WTC11 (cell line): ENCODE results near the gene RNF31. TPM values are rescaled to one million over a fixed set of nuclear protein-coding genes. Genes with fewer than 3 reads are reported as not detected.

Experiments
- ATAC-seq: fragments of 200-7000 bp; cut with Tn5 transposase; 2 replicates; pipeline ENCODE4 v1.10.0; 2021; ENCODE audit warnings: mild to moderate bottlenecking, moderate library complexity
- CTCF ChIA-PET: fragments of 300-600 bp; sonication (Branson Sonifier 250); formaldehyde crosslinking; loops from one replicate; lab custom pipeline; 2021; ENCODE audit warnings: antibody characterized with exemption; lab: Charles Lee
- POLR2A ChIA-PET: fragments of 350-600 bp; sonication (Branson Sonifier 250); formaldehyde crosslinking; loops from one replicate; lab custom pipeline; 2021; ENCODE audit warnings: antibody characterized with exemption; lab: Charles Lee
- DNase-seq: peaks from one replicate; pipeline ENCODE4 v3.0.0; 2021; ENCODE audit warnings: low spot score
- H3K27ac Mint-ChIP-seq: 2 replicates; pipeline ENCODE4 v1.8.0; 2021; ENCODE audit warnings: mixed read lengths
- H3K27me3 Mint-ChIP-seq: 2 replicates; pipeline ENCODE4 v1.8.0; 2021; ENCODE audit warnings: low read depth, mild to moderate bottlenecking, moderate library complexity, mixed read lengths
- H3K36me3 Mint-ChIP-seq: 2 replicates; pipeline ENCODE4 v1.8.0; 2021; ENCODE audit warnings: mixed read lengths
- H3K4me1 Mint-ChIP-seq: 2 replicates; pipeline ENCODE4 v1.8.0; 2022; ENCODE audit warnings: mixed read lengths
- H3K4me3 Mint-ChIP-seq: 2 replicates; pipeline ENCODE4 v1.8.0; 2021; ENCODE audit warnings: mild to moderate bottlenecking, moderate library complexity, mixed read lengths
- H3K9me3 Mint-ChIP-seq: 2 replicates; pipeline ENCODE4 v1.8.0; 2021; ENCODE audit warnings: mixed read lengths
- AFF4 ChIP-seq: sonication (generic); formaldehyde crosslinking; IDR thresholded peaks from 2 replicates; pipeline ENCODE4 v1.8.1; 2023; ENCODE audit warnings: mild to moderate bottlenecking, missing genetic modification reagents, borderline replicate concordance
- ESRRA ChIP-seq: sonication (generic); formaldehyde crosslinking; IDR thresholded peaks from 2 replicates; pipeline ENCODE4 v1.8.1; 2022; ENCODE audit warnings: mild to moderate bottlenecking, missing genetic modification reagents, borderline replicate concordance
- JUN ChIP-seq: sonication (generic); formaldehyde crosslinking; IDR thresholded peaks from 2 replicates; pipeline ENCODE4 v1.8.0; 2023; ENCODE audit warnings: mild to moderate bottlenecking, missing genetic modification reagents
- MXD4 ChIP-seq: fragments of 250-450 bp; sonication (Bioruptor Pico); IDR thresholded peaks from 2 replicates; pipeline ENCODE4 v1.8.0; 2021; ENCODE audit warnings: mild to moderate bottlenecking, moderate library complexity, borderline replicate concordance
- RORB ChIP-seq: fragments of 250-450 bp; sonication (Bioruptor Pico); IDR thresholded peaks from 2 replicates; pipeline ENCODE4 v1.9.0; 2021; ENCODE audit warnings: mild to moderate bottlenecking
- SOX15 ChIP-seq: fragments of 250-450 bp; sonication (Bioruptor Pico); IDR thresholded peaks from 2 replicates; pipeline ENCODE4 v1.9.0; 2021; ENCODE audit warnings: mild to moderate bottlenecking
- TEAD1 ChIP-seq: sonication (generic); formaldehyde crosslinking; IDR thresholded peaks from 2 replicates; pipeline ENCODE4 v1.8.0; 2022; ENCODE audit warnings: mild to moderate bottlenecking, missing genetic modification reagents
- ZNF121 ChIP-seq: sonication (generic); formaldehyde crosslinking; IDR thresholded peaks from 2 replicates; pipeline ENCODE4 v1.8.0; 2023; ENCODE audit warnings: missing genetic modification reagents
- ZNF232 ChIP-seq: sonication (generic); formaldehyde crosslinking; IDR thresholded peaks from 2 replicates; pipeline ENCODE4 v1.8.0; 2022; ENCODE audit warnings: mild to moderate bottlenecking, missing genetic modification reagents
- ZNF425 ChIP-seq: fragments of 250-450 bp; sonication (Bioruptor Pico); conservative IDR thresholded peaks from 2 replicates; pipeline ENCODE4 v1.9.0; 2021; ENCODE audit warnings: mild to moderate bottlenecking
- total RNA-seq: library from RNA; stranded (reverse); gene quantifications from 3 replicates; pipeline ENCODE4 v1.2.3, GENCODE V29; 2021
- TF ChIP-seq, protein P1 (sequence below): fragments of 250-450 bp; sonication (Bioruptor Pico); IDR thresholded peaks from 2 replicates; pipeline ENCODE4 v1.9.0; 2021; ENCODE audit warnings: mild to moderate bottlenecking, borderline replicate concordance
- TF ChIP-seq, protein P2 (sequence below): sonication (generic); formaldehyde crosslinking; IDR thresholded peaks from 2 replicates; pipeline ENCODE4 v1.8.1; 2022; ENCODE audit warnings: missing genetic modification reagents, borderline replicate concordance
- TF ChIP-seq, protein P3 (sequence below): sonication (generic); formaldehyde crosslinking; IDR thresholded peaks from 2 replicates; pipeline ENCODE4 v1.8.0; 2023; ENCODE audit warnings: missing genetic modification reagents, mild to moderate bottlenecking, borderline replicate concordance
- TF ChIP-seq, protein P4 (sequence below): sonication (generic); formaldehyde crosslinking; IDR thresholded peaks from 2 replicates; pipeline ENCODE4 v1.8.1; 2023; ENCODE audit warnings: mild to moderate bottlenecking, moderate library complexity, missing genetic modification reagents
- TF ChIP-seq, protein P5 (sequence below): sonication (generic); formaldehyde crosslinking; IDR thresholded peaks from 2 replicates; pipeline ENCODE4 v1.8.0; 2022; ENCODE audit warnings: mild to moderate bottlenecking, missing genetic modification reagents
- TF ChIP-seq, protein P6 (sequence below): sonication (generic); formaldehyde crosslinking; IDR thresholded peaks from 2 replicates; pipeline ENCODE4 v1.8.0; 2022; ENCODE audit warnings: mild to moderate bottlenecking, missing genetic modification reagents

Gene RNF31
- total RNA-seq, 1 experiment from 2014 or later = 86.2 TPM

DNA sequence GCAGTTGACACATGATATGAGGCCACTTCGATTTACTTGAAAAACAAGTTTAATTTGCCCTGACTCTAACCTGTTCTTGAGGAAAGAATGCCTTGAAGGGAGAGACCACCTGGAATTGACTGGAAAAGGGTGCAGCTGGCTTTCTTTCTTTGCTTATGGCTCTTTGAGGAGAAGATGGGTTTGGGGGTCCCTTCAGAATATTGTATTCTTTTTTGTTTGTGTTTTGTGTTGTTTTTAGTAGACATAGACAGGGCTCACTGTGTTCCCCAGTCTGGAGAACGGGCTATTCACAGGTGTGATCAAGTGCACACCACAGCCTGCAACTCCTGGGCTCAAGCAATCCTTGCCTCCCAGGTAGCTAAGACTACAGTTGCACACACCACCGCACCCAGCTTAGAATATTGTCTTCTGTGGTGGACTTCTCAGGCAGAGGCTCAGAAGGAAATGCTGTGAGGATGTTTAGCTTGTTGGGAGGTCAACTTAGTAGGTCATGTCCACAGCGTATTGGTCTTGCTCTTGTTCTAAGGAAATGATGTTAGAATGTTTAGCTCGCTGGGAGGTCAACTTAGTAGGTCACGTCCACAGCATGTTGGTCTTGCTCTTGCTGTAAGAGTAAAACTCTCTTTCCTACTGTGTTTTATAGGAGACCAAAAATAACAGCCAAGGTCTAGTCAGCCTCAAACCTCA lies 31.0 kb upstream of the RNF31 start:
- Mint-ChIP-seq H3K9me3 (no peaks in the 10 kb centered on the region), H3K4me1 (peaks cover 17% of the 10 kb centered on the region), H3K36me3 (peaks cover 40% of the 10 kb centered on the region), H3K27ac (no peak overlapping the region), H3K4me3 (peak overlapping the region; percentile 99), H3K27me3 (peaks cover 4% of the 10 kb centered on the region; the same call in 1 of the 2 replicates)
- ATAC-seq (no peak), DNase-seq (no peak)
- ChIA-PET CTCF (interaction anchor here (0.5 to 3.3 kb wide), 5 partner anchors 20 to 128 kb away, joined by 3 to 67 read pairs (median 26); partner anchors contain the start of genes EMC9, IRF9 and PSME1), POLR2A (interaction anchor here (0.7 to 3.3 kb wide), 5 partner anchors 13 to 79 kb away, joined by 3 to 44 read pairs (median 12); partner anchors contain the start of genes CARMIL3, PCK2, PSME2 and RNF31)
- TF ChIP-seq, protein P1, sequence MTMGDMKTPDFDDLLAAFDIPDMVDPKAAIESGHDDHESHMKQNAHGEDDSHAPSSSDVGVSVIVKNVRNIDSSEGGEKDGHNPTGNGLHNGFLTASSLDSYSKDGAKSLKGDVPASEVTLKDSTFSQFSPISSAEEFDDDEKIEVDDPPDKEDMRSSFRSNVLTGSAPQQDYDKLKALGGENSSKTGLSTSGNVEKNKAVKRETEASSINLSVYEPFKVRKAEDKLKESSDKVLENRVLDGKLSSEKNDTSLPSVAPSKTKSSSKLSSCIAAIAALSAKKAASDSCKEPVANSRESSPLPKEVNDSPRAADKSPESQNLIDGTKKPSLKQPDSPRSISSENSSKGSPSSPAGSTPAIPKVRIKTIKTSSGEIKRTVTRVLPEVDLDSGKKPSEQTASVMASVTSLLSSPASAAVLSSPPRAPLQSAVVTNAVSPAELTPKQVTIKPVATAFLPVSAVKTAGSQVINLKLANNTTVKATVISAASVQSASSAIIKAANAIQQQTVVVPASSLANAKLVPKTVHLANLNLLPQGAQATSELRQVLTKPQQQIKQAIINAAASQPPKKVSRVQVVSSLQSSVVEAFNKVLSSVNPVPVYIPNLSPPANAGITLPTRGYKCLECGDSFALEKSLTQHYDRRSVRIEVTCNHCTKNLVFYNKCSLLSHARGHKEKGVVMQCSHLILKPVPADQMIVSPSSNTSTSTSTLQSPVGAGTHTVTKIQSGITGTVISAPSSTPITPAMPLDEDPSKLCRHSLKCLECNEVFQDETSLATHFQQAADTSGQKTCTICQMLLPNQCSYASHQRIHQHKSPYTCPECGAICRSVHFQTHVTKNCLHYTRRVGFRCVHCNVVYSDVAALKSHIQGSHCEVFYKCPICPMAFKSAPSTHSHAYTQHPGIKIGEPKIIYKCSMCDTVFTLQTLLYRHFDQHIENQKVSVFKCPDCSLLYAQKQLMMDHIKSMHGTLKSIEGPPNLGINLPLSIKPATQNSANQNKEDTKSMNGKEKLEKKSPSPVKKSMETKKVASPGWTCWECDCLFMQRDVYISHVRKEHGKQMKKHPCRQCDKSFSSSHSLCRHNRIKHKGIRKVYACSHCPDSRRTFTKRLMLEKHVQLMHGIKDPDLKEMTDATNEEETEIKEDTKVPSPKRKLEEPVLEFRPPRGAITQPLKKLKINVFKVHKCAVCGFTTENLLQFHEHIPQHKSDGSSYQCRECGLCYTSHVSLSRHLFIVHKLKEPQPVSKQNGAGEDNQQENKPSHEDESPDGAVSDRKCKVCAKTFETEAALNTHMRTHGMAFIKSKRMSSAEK (CRISPR knock-in tag) = no peak
- TF ChIP-seq JUN (CRISPR knock-in tag) = no peak
- no peak for TF ChIP-seq SOX15 (CRISPR knock-in tag)
- TF ChIP-seq ZNF232 (CRISPR knock-in tag) = no peak
- no peak for TF ChIP-seq ZNF121 (CRISPR knock-in tag)
- TF ChIP-seq MXD4 = no peak
- TF ChIP-seq, protein P2, sequence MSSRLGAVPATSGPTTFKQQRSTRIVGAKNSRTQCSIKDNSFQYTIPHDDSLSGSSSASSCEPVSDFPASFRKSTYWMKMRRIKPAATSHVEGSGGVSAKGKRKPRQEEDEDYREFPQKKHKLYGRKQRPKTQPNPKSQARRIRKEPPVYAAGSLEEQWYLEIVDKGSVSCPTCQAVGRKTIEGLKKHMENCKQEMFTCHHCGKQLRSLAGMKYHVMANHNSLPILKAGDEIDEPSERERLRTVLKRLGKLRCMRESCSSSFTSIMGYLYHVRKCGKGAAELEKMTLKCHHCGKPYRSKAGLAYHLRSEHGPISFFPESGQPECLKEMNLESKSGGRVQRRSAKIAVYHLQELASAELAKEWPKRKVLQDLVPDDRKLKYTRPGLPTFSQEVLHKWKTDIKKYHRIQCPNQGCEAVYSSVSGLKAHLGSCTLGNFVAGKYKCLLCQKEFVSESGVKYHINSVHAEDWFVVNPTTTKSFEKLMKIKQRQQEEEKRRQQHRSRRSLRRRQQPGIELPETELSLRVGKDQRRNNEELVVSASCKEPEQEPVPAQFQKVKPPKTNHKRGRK (CRISPR knock-in tag) = no peak
- TF ChIP-seq, protein P3, sequence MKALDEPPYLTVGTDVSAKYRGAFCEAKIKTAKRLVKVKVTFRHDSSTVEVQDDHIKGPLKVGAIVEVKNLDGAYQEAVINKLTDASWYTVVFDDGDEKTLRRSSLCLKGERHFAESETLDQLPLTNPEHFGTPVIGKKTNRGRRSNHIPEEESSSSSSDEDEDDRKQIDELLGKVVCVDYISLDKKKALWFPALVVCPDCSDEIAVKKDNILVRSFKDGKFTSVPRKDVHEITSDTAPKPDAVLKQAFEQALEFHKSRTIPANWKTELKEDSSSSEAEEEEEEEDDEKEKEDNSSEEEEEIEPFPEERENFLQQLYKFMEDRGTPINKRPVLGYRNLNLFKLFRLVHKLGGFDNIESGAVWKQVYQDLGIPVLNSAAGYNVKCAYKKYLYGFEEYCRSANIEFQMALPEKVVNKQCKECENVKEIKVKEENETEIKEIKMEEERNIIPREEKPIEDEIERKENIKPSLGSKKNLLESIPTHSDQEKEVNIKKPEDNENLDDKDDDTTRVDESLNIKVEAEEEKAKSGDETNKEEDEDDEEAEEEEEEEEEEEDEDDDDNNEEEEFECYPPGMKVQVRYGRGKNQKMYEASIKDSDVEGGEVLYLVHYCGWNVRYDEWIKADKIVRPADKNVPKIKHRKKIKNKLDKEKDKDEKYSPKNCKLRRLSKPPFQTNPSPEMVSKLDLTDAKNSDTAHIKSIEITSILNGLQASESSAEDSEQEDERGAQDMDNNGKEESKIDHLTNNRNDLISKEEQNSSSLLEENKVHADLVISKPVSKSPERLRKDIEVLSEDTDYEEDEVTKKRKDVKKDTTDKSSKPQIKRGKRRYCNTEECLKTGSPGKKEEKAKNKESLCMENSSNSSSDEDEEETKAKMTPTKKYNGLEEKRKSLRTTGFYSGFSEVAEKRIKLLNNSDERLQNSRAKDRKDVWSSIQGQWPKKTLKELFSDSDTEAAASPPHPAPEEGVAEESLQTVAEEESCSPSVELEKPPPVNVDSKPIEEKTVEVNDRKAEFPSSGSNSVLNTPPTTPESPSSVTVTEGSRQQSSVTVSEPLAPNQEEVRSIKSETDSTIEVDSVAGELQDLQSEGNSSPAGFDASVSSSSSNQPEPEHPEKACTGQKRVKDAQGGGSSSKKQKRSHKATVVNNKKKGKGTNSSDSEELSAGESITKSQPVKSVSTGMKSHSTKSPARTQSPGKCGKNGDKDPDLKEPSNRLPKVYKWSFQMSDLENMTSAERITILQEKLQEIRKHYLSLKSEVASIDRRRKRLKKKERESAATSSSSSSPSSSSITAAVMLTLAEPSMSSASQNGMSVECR (CRISPR knock-in tag) = no peak
- TF ChIP-seq, protein P4, sequence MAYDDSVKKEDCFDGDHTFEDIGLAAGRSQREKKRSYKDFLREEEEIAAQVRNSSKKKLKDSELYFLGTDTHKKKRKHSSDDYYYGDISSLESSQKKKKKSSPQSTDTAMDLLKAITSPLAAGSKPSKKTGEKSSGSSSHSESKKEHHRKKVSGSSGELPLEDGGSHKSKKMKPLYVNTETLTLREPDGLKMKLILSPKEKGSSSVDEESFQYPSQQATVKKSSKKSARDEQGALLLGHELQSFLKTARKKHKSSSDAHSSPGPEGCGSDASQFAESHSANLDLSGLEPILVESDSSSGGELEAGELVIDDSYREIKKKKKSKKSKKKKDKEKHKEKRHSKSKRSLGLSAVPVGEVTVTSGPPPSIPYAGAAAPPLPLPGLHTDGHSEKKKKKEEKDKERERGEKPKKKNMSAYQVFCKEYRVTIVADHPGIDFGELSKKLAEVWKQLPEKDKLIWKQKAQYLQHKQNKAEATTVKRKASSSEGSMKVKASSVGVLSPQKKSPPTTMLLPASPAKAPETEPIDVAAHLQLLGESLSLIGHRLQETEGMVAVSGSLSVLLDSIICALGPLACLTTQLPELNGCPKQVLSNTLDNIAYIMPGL = no peak
- no peak for TF ChIP-seq RORB (CRISPR knock-in tag)
- TF ChIP-seq ZNF425 (CRISPR knock-in tag) = no peak
- TF ChIP-seq TEAD1 (CRISPR knock-in tag) = no peak
- TF ChIP-seq, protein P5, sequence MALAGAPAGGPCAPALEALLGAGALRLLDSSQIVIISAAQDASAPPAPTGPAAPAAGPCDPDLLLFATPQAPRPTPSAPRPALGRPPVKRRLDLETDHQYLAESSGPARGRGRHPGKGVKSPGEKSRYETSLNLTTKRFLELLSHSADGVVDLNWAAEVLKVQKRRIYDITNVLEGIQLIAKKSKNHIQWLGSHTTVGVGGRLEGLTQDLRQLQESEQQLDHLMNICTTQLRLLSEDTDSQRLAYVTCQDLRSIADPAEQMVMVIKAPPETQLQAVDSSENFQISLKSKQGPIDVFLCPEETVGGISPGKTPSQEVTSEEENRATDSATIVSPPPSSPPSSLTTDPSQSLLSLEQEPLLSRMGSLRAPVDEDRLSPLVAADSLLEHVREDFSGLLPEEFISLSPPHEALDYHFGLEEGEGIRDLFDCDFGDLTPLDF (CRISPR knock-in tag) = no peak
- no peak for TF ChIP-seq AFF4 (CRISPR knock-in tag)
- TF ChIP-seq, protein P6, sequence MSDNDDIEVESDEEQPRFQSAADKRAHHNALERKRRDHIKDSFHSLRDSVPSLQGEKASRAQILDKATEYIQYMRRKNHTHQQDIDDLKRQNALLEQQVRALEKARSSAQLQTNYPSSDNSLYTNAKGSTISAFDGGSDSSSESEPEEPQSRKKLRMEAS (CRISPR knock-in tag) = no peak
- TF ChIP-seq ESRRA (CRISPR knock-in tag) = no peak
